GM15510 (cell line): ENCODE results near the gene DNAJC8.

Source experiments
- POLR2A ChIP-seq: IDR thresholded peaks from 3 replicates; pipeline ENCODE4 v1.6.1; 2011; ENCODE audit warnings: borderline replicate concordance; ENCODE audit not compliant: insufficient read length; ENCODE audit errors: extremely low read depth

DNAJC8 gene

DNA sequence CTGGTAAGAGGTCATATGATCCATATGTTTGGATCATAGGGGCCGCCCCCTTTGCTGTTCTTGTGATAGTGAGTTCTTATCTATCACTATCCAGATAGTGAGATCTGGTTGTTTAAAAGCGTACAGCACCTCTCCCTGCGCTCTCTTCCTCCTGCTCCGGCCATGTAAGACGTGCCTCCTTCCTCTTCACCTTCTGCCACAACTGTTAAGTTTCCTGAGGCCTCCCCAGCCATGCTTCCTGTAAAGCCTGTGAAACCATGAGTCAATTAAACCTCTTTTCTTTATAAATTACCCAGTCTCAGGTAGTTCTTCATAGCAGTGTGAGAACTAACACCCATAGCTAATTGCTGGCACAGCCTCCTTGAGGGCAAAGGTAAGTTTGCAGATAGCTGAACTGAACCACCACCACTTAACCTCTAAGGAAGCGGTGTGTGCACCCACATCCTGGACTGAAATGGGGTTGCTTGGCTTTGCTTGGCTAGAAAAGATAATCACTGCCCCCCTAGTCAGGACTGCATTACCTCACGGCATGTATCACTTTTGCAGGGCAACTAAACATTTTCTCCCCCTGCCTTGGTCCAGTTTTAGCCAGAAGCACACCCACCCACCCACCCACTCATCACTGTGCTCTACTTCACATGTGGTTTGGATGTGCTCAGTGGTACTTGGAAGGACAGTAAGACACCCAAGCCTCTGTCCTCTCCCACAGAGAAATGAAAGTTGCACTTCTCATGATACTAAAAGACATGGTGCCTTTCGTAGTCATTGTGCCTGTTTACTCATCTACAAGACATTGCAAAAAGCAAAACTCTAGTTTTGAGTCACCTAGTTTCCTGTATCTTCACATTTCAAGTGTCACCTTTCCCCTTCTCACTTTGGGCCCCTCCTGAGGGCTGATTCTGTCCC lies 33.2 kb downstream of the DNAJC8 start:
- TF ChIP-seq POLR2A: no peak

DNA sequence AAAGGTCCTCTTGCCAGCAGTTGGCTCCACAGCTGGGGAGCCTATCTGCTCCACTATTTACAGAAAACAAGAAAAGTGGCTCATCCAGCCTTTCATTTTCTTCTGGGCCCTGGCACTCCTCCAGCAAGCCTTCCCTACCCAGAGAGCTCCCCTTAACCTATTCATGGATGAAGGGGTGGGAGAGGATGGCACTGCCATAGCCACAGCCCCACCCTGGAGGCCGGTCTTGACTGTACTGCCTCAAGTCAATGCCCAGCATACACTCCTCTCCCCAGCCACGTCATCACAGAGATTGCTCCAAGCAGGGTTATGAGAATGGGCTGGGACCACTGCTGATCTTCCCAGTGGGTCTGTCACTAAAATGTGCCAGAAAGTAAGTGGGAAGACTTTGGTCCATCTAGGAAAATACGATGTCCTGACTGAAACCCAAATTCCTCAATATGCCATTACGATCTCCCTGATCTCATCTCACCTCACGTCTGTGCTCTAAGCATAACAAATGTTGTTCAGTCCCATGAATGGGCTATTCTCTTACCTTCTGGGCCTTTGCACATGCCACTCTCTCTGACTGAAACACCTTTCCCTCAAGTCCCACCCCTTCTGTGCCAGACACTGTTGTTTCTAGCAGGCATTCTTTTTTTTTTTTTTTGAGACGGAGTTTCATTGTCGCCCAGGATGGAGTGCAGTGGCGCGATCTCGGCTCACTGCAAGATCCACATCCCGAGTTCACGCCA lies 35.0 kb downstream of the DNAJC8 start:
- no peak for TF ChIP-seq POLR2A

DNA sequence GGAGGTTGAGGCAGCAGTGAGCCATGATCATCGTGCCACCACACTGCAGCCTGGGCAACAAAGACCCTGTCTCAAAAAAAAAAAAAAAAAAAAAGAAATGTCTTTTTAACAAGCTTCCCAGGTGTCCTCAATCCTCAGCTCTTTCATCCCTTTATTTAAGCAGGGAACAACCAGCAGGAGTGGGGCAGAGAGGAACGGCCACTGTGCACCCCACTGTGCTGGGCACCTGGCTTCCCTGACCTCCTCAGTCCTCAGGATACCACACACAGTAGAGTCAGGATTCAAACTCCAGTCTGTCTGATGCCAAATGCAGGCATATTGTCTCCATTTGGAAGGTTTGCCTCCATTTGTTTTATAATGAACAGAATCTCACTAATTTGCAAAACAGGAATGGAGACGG lies 36.5 kb downstream of the DNAJC8 start:
- no peak for TF ChIP-seq POLR2A

DNA sequence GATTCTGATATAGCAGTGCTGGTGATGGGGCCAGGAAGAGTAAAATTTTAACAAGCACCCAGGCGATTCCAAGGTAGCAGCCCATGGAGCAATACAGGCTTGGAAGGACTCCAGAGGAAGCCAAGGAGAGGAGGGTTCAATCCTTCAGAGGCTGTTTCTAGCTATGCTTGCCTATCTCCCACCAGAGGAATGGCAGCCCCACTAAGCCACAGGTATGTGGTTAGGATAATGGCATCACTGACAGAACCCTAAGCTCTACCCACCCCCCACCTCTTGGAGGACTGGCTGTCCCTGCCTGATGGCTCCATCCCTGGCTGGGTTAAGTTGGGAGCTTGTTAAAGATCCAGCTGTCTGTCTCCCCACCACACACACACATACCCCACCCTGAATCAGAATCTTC lies 37.0 kb downstream of the DNAJC8 start:
- TF ChIP-seq POLR2A: no peak

DNA sequence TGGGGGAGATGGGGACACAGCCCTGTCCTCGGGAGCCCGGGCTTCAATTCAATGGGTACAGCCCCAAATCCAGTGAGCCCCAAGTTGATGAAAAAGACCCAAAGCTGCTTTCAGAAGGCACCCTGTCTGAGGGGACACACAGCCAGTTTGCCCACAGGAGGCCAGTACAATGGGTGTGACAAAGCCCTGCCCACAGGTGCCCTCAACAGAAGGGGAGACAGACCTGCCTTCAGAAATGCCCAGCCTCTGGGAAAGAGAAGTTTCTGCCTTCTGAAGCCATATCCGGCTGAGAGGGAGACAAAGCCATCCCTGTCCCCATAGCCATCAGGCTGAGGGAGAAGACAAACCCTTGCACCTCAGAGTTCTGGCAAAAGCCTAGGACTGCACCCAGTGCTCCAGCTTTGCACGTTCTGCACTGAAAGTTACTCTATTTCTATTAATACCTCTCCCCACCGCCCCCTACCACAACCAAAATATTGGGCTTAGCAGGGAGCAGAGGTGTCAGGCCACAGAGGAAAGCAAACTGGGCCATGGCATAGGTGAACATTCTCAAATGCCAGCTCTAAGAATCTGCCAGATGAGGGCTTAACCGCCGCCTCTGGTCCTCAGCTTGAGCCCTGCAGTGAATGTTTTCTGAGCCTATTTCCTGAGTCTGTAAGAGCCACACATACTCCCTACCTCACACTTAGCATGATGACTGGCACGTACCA lies 38.3 kb downstream of the DNAJC8 start:
- TF ChIP-seq POLR2A: no peak

DNA sequence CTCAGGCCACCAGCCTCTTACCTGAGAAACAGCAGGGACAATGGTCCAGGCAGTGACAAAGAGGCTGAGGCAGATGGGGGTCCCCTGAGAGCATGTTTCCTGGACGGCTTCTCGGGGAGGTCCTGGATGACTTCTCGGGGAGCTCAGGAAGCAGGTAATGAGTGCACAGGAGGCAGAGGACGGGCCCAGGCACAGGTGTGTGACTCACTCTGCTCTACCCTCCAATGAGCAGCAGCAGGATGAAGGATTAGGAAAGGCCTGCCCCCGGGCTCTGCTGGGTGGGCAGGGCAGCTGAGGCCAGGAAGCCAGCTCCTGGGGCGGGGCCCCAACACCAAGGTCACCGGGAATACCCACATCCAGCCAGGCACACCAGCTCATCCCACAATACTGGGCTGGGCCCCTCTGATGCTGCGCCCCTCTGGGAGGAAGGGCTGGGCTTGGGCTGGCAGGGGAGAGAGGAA lies 39.1 kb downstream of the DNAJC8 start:
- TF ChIP-seq POLR2A: no peak

DNA sequence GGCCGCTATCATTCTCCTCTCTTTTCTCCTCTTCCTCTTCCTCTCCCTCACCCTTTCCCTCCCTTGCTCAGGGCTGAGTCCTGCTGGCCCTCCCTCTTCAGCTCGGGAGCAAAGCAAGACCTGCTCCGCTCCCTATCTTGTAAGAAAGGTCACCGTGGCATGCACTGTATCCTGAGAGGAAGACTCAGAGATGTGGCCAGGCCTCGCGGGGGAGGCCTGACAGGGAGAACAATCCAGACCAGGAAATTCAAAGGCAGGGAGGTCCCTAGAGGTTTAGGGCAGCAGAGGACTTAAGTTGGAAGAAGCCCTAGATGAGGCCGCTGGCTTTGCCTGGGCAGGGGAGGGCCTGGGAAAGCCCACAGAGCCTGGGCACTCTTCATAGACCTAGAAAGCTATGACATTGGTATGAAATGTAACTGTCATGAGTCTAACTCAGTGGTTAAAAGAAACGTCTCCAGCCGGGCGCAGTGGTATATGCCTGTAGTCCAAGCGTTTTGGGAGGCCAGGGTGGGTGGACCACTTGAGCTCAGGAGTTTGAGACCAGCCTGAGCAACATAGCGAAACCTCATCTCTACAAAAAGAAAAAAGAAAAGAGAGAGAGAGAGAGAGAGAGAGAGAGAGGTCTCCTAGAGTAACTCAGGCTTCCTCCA lies 41.7 kb downstream of the DNAJC8 start:
- TF ChIP-seq POLR2A: no peak

DNA sequence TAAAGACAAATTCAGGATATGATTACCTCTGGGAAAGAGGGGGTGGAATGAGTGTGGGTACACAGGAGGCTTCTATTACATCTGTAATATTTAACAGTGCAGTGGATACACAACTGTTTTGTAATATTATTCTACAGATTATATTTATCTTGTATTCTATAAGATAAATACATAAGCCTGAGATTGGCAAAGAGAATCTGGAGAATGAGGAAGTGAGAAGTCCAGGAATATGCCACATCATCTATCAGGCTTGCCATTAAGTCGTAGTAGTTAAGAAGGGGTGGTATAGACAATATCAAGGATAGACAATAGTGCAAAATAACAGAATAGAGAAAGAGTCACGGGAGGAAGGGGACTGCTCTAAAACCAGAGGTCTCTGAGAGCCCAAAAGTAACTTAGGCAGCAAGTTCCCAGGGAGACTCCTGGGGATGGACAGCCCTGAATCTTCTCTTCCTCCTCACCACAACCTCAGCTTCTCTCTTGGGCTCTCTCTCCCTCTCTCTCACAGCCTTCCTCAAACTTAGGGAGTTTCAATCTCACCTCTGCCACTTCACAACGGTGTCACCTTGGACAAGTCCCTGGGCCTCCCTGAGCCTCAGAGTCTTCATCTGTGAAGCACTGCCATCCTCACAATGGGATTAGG lies 42.4 kb downstream of the DNAJC8 start:
- no peak for TF ChIP-seq POLR2A

DNA sequence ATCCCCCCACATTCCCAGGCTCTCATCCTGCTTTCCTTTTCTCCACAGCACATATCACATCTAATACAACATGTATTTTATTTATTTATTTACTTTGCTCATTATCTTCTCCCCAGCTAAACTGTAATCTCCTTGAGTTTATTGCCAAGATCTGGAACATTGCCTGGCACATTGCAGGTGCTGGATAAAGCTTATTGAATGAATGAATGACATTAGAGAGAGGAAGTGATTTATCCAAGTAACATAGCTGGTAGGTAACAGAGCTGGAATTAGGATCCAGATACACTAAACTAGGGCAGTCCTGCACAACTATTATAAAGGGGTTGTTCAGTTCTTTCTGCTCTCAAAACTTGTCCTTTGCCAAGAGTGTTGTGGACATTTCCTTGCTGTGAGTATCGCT lies 47.8 kb downstream of the DNAJC8 start:
- no peak for TF ChIP-seq POLR2A

DNA sequence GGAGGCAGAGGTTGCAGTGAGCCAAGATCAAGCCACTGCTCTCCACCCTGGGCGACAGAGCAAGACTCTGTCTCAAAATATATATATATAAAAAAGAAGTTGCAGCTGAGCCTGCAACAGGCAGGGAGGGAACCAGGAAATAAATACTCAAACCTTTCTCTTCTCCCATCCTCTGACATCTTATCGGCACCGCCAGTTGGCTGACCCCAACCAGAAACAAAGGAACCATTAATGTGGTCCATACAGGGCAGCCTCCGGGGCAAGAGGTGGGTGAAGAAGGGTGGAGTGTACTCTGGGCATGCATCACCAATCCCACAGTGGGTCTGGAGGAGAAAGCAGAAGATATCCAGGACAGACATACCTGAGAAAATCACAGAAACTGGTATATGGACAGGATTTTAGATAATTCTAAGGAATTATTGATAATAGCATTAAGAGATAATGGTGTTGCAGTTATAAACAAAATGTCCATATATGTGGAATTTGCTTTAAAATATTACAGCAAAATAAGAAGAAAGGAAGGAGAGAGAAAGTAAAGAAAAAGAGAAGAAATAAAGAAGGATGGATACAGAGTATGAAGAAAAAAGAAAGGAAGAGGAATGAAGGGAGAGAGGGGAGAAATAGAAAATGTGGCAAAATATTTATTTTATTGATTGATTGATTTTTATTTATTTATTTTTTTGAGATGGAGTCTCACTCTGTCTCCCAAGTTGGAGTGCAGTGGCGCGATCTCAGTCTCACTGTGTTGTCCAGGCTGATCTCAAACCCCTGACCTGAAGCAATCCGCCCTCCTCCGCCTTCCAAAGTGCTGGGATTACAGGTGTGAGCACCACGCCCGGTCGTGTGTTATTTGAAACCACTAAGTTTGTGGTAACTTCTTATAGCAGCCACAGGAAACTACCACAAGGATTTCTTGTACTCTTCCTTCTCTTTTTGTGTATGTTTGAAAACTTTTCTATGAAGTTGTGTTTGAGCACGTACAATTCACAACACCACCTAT lies 52.2 kb downstream of the DNAJC8 start:
- no peak for TF ChIP-seq POLR2A

DNA sequence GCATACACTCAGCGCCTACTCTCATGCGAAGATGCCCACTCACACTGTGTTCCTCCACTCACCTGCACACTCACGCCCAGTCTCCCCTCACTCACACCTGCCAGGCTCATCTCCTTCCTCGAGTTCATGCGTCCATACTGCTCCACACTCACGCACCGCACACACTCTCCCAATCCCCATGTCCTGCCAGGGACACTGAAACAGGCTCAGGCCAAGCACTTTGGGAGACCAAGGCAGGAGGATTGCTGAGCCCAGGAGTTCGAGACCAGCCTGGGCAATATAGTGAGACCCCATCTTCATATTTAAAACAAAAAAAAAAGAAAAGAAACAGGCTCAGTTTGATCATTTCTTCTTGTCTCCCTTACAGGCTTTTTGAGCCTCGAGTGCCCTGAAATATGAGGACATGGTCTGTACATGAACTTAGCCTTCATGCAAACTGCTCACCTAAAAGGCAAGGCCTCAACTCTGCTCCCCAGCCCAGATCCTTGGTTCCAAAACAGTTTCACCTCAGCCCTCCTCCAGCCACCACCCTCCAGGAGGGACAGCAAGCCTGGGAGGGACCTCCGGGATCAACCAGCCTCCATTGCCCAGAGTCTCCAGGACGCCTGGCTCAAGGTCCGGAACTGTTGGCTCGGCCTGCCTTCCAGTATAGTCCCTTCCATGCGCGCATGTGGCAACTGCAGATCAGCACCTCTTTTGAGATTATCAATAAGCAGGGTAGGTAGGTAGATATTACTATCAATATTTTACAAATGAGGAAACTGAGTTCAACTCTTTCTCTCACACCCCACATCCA lies 53.9 kb downstream of the DNAJC8 start:
- TF ChIP-seq POLR2A: no peak
